GM19372 (cell line): ENCODE results near the gene CLIC5.

Experiments
- ATAC-seq: cut with Tn5 transposase; IDR thresholded peaks from one replicate; pipeline ENCODE4 v1.9.1; 2021; ENCODE audit warnings: mild to moderate bottlenecking, low read depth, moderate library complexity; ENCODE audit not compliant: unreplicated experiment

CLIC5 gene

DNA sequence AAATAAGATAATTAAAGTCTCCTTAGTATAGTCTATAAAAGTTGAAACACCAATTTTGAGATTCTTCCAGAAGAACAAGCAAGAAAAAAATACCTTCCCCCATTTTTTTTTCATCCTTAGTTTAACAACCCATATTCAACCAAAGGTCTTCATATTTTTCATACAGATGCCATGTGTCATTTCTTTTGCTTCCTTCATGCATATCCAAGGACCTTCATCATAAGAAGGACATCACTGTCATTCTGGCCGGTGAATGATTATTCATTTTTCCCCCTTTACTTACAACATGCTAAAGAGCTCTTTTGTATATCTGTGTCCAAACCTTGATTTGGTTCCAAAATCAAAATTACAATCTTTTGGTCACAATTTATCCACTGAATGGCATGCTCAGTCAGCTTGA, 21.3 kb upstream of the CLIC5 start:
- no peak for ATAC-seq

DNA sequence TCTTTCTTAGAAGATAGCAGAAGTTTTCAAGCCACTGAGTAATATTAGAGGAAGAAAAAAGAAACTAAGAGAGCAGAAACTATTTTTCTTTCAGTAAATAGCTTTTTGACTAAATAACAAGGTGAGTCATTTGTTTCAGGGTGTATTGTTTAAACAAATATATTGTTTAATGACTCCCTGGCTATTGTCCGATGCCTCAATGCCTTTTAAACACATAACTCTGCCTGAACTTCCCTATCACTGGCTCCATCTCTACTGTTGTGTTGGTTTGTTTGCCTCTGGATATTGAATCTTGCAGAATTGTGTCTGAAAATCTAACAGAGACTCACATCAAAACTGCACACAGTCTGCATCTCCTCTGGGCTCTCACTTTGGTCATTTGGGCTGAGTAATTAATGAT, 19.6 kb upstream of the CLIC5 start:
- no peak for ATAC-seq

DNA sequence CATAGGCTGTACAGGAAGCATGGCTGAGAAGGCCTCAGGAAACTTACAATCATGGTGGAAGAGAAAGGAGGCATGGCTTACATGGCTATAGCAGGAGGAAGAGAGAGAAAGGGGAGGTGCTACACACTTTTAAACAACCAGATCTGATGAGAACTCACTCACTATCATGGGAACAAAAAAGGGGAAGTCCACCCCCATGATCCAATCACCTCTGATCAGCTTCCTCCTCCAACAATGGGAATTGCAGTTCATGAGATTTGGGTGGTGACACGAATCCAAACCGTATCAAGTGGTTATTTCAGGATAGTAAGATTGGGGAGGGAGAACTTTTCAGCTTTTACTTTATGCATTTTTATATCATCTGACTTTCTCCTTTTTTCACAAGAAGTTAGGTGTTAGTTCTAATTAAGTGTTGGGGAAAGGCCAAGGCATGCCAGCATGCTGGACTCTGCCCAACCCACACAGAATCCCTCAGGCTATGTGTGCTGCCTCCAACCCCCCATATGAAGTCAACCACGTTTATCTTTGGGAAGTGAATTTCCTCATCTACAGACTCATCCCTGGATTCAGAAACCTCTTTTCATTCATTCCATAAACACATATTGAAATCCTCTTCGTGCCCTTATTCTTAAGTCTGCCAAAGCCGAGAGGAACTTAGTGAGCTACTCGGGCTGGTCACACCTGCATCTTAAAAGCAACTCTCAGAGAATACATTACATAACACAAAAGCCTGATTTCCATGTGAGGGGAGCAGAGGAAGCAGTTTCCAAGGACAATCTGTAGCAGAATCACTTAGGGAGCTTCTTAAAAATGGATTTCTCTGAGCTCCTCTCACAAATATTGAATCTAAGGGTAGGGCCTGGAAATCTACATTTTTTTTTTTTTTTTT, 16.7 kb upstream of the CLIC5 start:
- no peak for ATAC-seq

DNA sequence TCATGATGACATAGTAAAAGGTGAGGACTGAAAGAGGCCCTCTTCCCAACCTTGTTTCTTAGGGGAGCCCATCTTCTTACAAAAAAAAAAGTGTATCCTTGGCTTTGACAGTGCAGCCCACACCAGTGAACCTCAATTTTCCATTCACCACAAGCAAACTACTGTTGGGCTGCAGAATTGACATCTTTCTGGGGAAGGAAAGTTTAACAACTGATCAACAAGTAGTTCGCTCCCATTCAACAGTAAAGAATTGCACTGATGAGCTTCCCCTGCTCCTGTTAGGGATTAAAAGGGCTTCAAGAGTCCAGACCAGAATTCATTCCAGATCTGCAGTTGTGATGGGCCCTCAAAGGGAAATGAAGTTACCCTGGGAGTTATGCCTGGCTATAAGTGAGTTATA, 13.9 kb upstream of the CLIC5 start:
- ATAC-seq = no peak

DNA sequence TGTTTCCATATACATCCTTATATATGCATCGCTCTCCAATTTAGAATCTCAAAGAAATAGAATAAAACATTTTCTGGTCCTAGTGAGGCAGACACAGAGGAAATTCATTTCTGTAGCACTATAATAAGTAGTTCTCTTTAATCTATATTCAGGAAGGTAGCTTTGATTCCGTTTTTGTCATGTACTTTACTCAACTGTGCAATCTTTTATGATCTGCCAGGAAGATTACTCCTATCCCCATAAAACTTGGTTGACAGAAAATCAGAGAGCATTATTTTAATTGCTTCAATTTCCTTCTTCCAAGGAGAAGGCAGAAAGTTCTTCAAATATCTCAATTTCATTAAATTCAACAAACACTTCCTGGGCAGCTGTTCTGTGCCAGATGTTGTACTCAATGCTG, 10.6 kb upstream of the CLIC5 start:
- ATAC-seq = no peak

DNA sequence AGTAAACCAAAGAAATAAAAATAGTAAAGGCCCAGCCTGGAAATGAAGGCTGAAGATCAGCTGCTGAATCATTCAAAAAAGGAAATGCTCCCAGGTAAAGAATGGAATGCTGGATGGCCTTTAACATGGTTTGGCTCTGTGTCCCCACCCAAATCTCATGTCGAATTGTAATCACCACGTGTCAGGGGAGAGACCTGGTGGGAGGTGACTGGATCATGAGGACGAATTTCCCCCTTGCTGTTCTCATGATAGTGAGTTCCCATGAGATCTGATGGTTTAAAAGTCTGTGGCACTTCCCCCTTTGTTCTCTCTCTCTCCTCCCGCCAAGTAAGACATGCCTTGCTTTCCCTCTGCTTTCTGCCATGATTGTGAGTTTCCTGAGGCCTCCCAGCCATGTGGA, 9.9 kb upstream of the CLIC5 start:
- ATAC-seq = no peak

DNA sequence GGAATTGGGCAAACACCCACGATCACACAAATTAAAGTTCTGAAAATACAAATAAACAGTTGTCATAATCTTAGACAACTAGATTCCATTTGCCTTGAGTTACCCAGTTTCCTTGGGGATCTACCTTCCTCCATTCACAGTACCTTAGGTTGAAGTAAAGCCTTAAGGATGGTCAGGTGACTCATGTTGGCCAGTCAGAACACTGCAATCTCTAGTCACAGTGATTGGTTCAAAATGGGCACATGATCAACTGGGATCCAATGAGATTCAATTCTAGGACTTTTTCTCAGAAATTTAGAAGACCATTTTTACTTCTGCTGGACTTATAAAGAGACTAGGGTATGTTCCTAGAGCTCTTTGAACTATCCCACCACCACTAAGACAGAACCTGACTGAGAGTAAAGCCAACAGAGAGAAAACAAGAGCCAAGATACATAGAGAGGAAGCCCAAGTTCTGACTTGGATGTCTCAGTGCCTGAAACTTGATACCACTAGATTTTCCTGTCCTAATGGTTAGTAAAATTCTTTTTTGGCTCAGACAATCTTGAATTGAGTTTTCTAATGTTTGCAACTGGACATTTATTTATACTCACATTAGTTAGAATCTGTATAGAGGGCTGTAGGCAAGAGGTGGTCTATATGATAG, 8.6 kb upstream of the CLIC5 start:
- no peak for ATAC-seq

DNA sequence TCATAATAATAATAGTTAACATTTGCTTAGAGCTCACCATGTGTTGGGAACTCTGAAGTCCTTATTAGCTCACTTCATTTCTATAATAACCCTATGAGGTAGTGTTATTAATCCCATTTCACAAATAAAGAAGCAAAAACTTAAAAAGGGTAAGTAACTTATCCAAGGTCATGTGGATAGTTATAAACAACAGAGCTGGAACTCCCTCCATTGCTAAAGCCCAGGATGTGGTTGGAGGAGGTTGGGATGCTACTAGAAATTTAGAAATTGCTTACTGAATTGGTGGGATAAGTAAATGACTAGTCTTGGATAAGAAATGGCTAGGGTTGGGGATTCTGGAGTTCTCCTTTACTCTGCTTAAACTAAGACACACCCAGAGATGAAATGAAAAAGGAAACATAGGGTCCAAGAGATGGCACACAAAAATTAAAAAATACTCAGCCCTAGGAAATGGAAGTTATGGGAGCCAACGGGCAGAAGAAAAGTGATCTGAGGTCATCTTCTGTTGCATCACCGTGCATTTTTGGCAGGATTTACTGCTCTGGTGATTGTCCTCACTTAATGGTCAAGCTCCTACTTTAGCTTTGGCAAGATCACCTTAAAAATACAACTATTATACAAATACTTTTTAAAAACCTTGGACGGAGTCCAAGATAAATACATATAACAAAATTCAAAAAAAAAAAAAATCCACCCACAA, 7.7 kb upstream of the CLIC5 start:
- no peak for ATAC-seq

DNA sequence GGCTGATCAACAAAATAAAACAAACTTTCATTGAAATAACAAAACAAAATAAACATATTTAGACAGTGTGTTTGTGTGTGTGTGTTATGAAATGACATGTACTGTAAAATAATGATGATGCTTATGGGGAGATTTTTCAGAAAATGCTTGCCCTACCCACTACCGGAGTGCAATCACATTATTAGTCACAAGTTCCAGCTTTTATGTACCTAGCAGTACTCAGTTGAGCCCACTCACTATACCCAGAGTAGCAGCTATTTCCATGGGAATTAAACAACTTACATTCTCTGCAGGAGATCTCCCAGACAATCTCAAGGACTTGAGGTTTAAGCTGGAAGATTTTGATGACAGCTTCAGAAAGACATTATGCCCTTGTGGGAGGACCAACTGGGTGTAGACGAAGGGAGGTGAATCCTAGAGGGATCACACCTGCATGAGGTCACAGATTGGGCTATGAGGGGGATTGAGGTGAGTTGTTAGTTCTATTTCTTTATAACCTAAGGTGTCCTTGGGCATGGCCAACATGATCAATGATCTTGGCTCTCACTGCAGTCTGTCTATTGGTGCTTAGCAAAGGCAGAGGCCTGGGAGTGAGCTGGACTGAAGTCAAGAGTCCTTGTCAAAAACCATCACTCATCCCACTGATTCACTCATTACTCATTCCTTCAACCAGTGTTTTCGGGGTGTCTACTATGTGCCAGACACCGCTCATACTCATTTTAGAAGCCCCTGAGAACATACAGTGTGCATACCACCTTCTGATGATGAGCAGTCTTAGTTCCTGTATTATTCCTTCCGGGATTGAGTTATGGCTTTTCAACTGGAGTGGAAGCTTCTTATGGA, 6.7 kb upstream of the CLIC5 start:
- ATAC-seq = no peak

DNA sequence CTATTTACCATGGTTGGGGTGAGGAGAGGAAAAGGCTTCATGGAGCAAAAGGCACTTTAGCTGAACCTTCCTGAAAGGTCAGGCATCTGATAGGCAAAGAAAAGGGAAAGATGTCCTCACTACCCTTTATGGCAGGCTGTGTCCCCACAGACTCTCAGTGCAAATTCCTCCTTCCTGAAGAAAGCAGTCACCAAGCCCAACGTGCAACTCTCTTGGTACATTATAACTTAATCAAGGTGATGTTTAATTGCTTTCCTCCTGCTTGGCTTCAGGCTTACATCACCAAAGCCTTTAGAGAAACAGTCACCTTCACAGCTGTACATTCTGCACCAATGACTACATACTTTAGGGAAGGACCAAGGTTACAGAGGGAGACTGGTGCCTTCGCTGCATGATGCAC, 2.1 kb upstream of the CLIC5 start:
- no peak for ATAC-seq

DNA sequence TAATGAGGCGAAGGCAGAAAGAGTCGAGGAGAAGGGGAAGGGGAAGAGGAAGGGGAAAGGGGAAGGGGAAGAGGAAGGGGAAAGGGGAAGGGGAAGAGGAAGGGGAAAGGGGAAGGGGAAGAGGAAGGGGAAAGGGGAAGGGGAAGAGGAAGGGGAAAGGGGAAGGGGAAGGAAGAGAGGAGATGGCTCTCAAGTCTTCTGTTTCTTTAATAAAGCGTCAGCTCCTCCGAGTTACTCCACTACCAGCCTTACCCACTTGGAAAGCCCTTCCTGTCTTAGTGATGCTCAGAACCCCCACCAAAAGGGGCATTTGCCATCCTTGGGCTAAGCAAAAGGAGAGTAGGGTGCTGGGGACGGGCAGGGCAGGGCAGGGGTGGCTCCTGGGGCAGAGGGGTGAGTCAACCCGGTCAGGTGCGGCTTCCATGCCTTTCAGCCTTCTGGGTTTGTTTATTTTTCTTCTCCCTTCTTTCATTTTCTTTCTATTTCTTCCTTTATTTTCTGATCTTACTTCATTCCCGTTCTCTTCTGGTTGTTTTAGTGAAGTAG, 476 bp upstream of the CLIC5 start:
- no peak for ATAC-seq

DNA sequence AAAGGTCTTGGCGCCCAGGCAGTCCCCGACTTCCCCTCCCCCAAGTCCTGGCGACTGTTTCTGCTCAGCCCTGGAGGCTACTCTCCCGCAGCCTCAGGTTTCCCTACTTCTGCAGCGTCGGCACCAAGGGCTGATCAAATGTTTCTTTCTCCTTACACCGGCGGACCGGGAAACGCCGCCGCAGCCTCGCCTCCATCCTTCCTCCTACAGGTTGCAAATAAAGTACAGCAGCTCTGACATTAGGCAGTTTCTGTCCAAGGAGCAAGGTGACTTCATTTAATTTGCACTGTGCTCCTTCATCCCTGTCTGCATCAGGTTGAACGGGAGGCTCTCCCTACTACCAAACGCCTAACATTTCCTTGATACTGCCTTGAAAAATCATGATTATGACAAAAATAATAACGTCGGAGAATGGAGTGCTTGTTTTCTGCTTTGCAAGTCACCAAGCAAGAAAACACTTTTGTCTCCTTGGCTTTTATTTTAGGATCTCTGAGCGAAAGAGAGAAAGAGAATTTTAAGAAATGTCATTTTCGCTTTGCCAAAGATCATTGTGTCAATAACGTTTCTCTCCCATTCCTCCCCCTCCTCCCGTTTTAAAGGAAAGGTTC, 1.0 kb downstream of the CLIC5 start:
- no peak for ATAC-seq

DNA sequence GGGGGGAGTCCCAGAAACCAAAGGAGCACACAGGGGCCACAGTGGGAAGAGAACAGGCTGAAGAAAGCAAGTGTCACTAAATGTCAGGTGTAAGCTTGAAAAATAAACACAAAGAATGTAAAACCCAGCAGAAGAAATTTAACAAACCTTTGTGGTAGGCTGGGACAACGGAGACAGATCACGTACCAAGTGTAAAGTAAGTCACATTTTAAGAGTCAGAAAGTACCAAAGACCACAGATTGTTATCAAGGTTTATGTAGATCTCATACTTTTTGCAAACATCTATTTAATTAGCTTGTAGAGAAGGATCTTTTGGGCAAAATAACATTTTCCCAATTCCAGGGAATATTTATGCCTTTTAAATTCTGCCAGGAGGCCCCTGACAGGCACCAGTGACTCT, 1.6 kb downstream of the CLIC5 start:
- ATAC-seq = no peak

DNA sequence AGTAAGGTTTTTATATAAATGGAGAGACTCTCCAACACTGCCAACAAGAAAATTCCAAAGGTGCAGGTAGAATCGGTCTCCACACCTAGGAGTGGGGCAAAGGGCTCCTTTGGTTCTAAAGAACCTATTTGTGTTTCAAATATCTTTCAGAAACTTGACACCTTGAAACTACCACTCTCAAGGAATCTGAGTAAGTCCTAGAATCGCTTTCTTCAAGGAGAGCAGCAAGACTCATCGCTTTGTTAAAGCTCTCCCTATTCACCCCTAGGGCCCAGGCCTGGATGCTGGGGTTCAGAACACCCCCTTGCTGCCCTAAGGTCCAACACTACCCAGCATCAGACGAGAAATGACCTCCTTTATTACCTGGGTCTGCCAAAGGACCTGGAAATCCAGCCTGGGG, 2.0 kb downstream of the CLIC5 start:
- ATAC-seq = no peak

DNA sequence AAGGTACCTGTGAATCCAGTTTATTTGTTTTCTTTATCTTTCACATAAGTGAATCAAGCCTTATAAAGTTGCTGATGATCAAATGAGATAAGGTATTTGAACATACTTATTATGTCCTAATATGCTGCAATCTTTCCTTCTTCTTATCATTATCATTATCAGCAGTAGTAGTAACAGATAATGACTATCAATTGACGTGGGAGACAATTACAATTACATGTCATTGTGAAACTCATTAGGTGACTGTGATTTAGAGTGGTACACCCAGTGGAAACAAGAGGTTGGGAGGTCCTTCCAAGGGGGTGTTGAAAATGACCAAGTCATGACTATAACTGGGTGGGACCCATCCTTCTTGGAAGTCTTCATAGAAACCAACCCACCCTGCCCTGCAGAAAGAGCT, 2.8 kb downstream of the CLIC5 start:
- no peak for ATAC-seq

DNA sequence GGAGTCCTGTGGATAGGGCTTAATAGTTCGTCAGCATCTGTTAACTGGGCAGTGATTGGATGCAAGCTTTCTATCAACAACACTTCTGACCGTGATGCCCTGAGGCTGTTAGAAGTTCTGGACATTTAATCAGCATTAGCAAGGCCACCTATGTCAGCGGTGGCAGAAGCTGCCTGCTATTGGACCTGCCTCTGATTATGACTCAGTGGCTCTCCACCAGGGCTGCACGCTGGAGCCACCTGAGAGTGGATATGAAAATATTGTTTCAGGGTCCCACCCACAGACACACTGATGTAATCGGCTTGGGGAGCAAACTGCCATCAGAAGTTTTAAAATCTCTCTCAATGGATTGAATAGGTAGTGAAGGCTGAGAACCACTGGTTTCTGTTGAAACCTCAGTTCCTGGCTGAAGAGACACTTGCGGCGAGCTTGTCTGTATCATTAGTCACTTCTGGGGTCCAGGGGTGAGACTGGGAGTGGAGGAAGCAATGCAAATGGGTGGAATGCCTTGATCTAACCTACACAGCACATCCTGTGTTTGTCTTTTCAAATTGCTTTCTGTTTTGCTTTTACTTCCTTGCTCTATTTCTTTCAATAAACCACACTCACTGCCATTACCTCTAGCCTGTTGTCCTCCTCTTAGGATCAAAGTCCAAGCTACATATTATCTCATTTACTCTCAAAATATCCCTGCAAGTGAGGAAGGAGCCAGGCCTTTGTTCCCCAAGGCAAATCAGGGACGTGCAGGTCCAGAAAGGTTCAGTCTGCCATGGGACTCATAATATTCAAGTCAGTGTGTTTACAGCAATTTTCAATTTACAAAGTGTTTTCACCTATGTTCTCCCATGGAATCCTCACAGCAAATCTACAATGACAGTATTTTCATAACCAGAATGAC, 4.2 kb downstream of the CLIC5 start:
- ATAC-seq = peak; percentile 92

DNA sequence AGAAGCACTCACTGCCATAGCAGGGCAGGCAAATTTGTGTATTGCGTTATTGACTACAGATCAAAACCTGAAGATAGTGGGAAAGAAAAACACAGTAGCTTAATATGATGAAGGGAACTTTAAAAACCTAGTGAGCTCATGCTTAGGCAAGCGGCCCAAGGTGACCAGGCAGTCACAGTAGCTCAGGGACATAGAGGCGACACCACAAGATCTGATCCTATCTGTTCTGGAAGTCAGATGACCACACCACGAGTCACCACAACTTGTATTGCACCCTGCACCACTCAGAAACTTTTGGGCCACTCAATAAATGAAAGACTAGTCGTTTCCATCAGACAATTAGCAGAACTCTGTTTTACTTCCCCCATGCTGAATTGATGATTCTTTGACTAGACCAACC, 4.9 kb downstream of the CLIC5 start:
- ATAC-seq = no peak

DNA sequence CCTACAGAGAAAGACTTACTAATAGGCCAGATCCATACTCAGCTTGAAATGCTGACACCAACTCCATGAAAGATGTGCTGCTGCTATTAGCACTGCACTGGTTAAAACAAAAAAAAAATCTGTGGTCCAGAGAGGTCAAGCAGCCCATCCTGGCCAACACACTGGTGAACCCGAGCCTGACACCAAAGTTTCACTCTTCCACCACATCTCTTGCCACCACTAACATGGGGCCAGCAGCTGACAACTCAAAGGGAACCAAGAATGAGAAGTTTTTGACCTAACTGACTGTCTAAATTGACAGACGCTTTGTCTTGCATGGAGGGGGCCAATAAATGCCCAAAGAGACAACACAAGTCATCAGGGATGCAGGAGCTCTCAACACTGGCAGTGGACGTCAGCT, 5.4 kb downstream of the CLIC5 start:
- no peak for ATAC-seq

DNA sequence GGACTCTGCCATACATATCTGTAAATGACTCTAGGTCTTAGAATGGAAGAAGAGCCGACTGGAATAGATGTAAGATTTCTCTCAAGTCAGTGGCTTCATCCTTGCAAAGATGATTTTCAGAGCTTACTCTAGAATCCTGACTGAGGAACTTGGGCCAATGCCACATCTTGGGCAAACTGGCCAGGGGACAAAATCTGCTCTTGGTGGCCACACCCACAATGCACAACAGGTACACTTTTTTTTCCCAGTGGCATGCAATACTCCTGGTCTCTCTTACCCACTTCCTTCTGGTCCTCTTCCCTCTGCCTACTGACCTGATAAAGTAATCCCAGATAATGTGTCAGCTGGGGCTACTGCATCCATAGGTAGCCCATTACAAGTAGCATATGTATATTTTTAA, 13.4 kb downstream of the CLIC5 start:
- no peak for ATAC-seq
